HCT116 (cell line): ENCODE measurements around the gene KIAA0825.

Experiments
- CBX3 ChIP-seq: IDR thresholded peaks from 2 replicates; pipeline ENCODE4 v1.6.1; 2012; ENCODE audit warnings: low read depth
- CEBPB ChIP-seq: IDR thresholded peaks from 2 replicates; pipeline ENCODE4 v1.6.1; 2012; ENCODE audit warnings: low read depth
- CTCF ChIP-seq, 3 experiments: fragments of 200-600 bp in 1 of 3; sonication (generic) in 1 of 3; IDR thresholded peaks in 2 of 3; conservative IDR thresholded peaks in 1 of 3; 2 replicates each; pipeline ENCODE4 v1.5.1; 2012 to 2017; ENCODE audit warnings: low read depth in 2 of 3, low read length in 2 of 3, antibody characterized with exemption in 1 of 3, borderline replicate concordance in 1 of 3, control low read depth in 1 of 3, mild to moderate bottlenecking in 1 of 3, mixed read lengths in 1 of 3, mixed run types in 1 of 3, moderate library complexity in 1 of 3; ENCODE audit not compliant: insufficient read depth in 1 of 3
- EZH2 ChIP-seq: fragments of 200-600 bp; sonication (generic); IDR thresholded peaks from 2 replicates; pipeline ENCODE4 v1.6.1; 2017; ENCODE audit warnings: antibody characterized with exemption, mixed run types
- JUND ChIP-seq: IDR thresholded peaks from 2 replicates; pipeline ENCODE4 v1.6.1; 2012
- POLR2A ChIP-seq: IDR thresholded peaks from 2 replicates; pipeline ENCODE4 v1.7.0; 2011; ENCODE audit warnings: borderline replicate concordance; ENCODE audit not compliant: insufficient read depth, insufficient read length; ENCODE audit errors: extremely low read depth
- POLR2AphosphoS5 ChIP-seq: IDR thresholded peaks from 2 replicates; pipeline ENCODE4 v1.6.1; 2011; ENCODE audit warnings: mild to moderate bottlenecking, low read depth, low read length, moderate library complexity
- SIN3A ChIP-seq: IDR thresholded peaks from 2 replicates; pipeline ENCODE4 v1.6.1; 2012; ENCODE audit warnings: low read depth
- SRF ChIP-seq: IDR thresholded peaks from 2 replicates; pipeline ENCODE4 v1.6.1; 2012; ENCODE audit warnings: low read depth
- YY1 ChIP-seq: IDR thresholded peaks from 2 replicates; pipeline ENCODE4 v1.6.1; 2011; ENCODE audit warnings: low read length, low read depth, moderate library complexity, mild to moderate bottlenecking; ENCODE audit not compliant: insufficient replicate concordance; ENCODE audit errors: extremely low read depth
- ZBTB33 ChIP-seq: IDR thresholded peaks from 2 replicates; pipeline ENCODE4 v1.6.1; 2011; ENCODE audit warnings: mild to moderate bottlenecking, low read length, moderate library complexity; ENCODE audit not compliant: insufficient replicate concordance; ENCODE audit errors: extremely low read depth
- ZNF274 ChIP-seq: fragments of 200-500 bp; sonication (Bioruptor generic); IDR thresholded peaks from 2 replicates; pipeline ENCODE4 v1.6.1; 2014; ENCODE audit warnings: mild to moderate bottlenecking, low read depth, low read length, inconsistent platforms

GRCh38 chr5:94367900-94368299 lies 250.5 kb downstream of the KIAA0825 start:
- TF ChIP-seq EZH2 (no peak), ZNF274 (no peak), POLR2A (no peak), POLR2AphosphoS5 (no peak), JUND (no peak), ZBTB33 (no peak), CTCF (IDR thresholded peaks at IDR 0.05 in 2 of 3, conservative IDR thresholded peaks at IDR 0.05 in 1 of 3; ENCODE audit: borderline replicate concordance in 1 of 3, insufficient read depth in 1 of 3, low read depth in 2 of 3, low read length in 2 of 3) (no peak), SIN3A (no peak), YY1 (no peak), SRF (no peak), CBX3 (no peak), CEBPB (no peak)
